LoVo (cell line): Measurements from ENCODE around the gene PAK2.
"Not testable (repeated sequence)": the region's sequence is repeated elsewhere in the genome, so short reads cannot be mapped to it uniquely, and the experiment has no call there.

Source experiments
- DNase-seq: peaks from one replicate; pipeline ENCODE4 v3.0.0-alpha.2; 2016; ENCODE audit warnings: low spot score

PAK2 gene

DNA sequence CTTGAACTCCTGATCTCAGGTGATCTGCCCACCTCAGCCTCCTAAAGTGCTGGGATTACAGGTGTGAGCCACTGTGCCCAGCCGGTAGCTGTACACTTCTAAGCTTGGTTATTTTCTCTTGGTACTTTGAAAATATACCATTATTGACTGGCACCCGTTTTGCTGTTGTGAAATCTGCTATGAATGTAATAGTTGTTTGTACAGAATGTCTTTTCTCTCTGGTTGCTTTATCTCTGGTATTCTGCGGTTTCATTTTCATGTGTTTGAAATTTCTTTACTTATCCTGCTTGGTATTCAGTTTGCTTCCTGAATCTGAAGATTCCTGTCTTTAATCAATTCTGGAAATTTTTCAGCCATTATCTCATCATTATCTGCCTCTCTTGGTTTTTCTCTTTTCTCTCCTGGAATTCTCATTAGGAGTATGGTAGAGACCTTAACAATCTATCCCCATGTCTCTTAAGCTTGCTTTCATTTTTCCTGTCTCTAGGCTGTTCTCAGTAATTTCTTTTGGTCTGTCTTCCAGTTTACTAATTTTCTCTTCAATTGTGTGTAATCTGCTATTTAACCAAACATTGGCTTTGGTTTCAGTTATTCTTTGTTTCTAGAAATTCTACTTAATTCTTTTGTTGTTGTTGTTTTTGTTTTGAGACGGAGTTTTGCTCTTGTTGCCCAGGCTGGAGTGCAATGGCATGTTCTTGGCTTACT, 2.8 kb upstream of the PAK2 start:
- DNase-seq = no peak

DNA sequence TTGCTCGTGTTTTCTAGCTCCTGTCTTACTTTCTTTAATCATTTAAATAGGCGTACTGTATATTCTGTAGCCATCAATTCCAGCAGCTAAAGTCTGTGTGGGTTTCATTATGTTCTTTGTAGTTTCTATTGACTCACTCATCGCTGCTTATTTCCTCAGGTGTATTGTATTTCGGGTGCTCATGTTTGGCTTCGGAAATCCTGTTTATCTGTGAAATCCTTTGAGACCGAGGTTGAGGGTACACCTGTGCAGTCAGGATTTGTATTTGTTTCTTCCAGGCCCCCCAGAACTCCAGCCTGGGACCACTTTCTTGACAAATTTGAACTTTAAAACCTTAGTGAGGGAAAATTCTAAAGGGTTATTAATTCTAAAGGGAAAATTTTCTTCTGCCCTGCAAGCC, 2.0 kb upstream of the PAK2 start:
- no peak for DNase-seq

DNA sequence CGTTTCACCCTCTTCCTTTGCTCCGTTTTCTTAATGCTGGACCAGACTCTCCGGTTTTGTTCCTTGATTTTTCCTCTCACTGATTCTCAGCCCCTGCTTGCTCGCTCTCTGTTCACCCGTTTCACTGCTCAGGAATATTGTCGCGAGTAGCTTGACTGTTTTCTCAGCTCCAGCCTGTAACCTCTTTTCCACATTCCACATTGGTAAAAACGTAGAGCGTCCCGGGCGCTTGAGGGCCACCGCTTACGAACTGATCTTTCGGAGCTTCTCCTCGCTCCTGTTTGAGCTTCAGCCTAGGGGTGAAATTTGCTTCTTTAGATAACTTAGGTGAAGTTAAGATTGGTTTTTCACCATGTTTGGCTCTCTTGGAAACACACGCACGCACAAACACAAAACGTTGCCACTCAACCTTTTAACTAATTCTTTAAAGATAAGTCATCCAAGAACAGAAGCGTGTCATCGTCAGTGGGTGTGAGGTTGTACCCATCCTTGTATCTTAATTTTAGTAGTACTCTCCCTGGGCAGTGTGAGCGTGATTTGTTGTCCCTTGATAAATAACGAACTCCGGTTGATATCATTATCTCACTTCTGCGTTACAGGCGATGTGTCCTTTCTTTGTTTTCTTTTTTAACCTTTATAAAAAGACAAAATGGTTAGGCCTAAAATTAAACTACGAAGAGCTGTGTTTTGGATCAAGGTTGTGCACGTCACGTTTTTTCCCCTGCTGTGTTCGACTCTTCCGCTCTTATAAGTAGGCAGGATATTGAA, 1.0 kb downstream of the PAK2 start:
- peak; percentile 24 for DNase-seq

DNA sequence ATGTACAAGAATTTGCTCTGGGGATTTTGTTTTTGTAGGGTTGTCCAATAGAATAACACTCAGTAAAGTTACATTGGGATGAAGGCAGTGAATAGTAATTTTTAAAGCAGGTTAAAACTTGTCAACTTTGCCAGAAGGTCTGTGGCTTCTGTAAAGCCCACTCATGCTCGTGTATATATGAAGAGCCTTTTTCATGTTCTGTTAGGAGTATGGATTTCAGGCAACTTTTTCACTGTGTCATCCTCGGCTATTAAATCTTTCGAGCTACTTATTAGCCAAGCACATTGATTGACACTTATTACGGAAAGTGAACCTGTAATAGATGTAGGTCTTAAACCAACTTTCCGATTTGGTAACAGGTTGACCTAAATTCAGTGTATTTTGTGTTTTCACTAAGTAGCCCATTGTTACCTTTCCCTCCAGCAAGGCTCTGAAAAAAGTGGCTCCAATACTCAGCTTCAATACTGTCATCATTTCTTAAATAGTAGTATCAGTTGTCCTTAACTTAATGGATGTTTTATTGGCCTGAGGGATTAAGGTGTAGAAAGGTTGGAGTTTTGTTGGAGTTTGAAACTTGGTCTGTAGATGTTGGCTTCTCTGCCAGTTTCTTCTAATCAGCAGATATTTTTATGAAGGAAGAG, 1.7 kb downstream of the PAK2 start:
- DNase-seq = no peak

DNA sequence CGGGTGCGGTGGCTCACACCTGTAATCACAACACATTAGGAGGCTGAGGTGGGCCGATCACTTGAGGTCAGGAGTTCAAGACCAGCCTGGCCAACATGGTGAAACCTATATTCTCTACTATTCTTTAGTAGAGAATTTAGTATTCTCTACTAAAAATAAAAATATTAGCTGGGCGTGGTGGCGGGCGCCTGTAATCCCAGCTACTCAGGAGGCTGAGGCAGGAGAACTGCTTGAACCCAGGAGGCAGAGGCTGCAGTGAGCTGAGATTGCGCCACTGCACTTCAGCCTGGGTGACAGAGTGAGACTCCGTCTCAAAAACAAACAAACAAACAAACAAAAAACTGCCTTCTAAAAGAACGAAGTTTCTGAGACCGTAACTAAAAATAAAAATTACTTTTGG, 3.9 kb downstream of the PAK2 start:
- not testable (repeated sequence) for DNase-seq

DNA sequence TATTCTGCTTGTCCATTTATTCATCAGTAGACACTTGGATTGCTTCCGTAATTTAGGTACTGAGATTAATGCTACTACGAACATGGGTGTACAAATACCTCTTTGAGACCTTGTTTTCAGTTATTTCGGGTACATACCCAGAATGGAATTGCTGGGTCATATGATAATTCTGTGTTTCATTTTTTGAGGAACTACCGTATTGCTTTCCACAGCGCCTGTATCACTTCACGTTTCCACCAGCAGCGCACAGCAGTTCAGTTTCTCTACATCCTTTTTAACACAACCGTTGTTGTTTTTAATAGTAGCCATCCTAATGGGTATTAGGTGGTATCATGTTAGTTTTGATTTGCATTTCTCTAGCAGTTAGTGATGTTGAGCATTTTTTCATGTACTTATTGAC, 9.5 kb downstream of the PAK2 start:
- DNase-seq = no peak

DNA sequence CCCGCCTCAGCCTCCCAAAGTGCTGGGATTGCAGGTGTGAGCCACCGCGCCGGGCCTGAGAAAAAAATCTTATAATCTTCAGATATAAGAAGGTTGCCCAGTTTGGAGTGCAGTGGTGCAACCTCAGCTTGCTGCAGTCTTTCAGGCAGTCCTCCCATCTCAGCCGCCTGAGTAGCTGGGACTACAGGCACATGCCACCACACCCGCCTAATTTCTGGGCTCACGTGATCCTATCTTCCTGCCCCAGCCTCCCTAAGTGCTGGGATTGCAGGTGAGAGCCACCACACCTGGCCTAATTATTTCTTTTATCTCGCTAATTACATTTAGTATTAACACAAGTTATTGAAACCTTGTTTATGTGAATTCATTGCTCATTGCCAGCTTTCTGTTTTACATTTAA, 13.5 kb downstream of the PAK2 start:
- no peak for DNase-seq

DNA sequence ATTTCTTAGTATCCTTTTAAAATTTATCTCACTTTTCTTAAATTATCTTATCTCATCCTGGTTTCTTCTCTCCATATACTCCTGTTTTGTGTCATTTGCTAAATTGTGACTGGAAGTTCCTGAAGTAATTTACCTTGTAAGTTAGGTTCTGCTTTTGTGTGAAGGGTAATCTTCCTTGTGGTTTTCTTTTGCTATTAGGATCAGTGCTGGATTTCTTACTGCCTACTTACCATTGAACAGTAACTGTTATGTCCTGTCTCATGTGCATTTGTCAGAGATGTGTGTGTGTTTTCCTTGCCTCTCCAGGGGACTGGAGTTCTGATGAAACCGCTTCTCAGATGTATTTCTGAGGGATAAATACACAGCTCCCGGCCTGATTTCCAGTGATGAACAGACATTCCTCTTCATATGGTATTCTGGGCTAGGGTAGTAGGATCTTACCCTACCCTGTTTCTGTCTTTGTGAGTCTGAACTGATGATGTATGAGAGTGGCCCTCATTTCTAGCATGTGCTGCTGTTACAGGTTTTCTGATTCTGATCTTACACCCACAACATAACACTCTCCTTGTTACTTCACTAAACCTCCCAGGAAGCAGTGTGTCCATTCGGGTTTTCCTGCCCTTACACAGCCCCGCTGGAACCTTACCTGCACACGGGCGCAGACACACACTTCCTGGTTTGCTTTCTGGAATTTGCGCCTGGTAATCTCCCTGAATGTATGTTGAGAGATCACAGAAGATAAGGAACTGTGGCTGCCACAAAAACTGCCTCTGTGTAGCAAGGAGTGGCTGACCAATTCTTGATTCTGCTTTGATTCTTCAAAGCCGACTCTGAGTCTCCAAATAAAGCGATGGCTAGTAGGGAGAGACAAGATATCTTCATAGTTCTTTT, 14.7 kb downstream of the PAK2 start:
- no peak for DNase-seq

DNA sequence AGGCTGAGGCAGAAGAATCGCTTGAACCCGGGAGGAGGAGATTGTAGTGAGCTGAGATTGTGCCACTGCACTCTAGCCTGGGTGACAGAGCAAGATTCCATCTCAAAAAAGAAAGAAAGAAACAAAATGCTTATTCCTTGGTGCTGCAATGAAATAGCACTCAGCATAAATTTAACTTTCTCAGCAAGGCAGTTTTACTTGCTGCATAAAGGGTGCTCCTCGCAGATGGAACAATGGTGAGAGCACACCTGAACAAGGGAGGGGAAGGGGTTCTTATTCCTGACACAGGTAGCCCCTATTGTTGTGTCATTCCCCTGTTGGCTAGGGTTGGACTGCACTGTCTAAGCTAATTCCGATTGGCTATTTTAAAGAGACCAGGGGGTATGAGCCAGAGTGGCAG, 17.1 kb downstream of the PAK2 start:
- no peak for DNase-seq

DNA sequence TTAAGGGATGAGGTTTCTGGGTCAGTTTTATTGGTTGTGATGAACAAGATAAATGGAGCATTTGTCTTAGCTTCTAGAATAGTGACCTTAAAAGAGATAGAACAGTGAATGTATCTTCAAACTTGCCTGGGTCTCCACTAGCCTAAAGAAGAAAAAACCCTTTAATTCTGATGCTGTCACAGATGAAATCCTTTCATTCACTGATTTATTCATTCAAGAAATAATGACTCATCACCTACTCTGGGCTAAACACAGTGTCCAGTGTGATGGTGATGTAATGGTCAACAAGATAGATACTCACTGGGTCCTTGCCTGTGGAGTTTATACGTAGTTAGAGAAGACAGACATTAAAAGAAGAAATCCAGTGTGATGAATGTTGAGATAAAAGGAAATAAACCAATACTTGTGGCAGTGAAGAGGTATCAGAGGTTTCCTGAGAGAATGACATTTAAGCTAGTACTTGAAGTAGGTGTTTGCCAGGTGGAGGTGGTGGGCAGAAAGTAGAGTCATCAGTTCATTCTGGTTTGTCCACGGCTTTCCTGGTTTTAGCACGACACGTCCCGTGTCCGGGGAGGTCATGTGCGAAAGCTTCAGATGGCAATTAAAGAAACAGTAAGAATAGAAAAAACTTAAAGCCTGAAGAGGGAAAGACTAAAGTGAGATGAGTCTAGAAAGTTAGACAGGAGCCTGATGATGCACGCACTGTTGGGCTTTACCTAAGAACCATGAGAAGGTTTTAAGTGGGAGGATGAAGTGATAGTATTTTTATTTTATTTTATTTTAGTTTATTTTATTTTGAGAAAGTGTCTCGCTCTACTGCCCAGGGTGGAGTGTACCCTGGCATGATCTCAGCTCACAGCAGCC, 18.5 kb downstream of the PAK2 start:
- DNase-seq = no peak

DNA sequence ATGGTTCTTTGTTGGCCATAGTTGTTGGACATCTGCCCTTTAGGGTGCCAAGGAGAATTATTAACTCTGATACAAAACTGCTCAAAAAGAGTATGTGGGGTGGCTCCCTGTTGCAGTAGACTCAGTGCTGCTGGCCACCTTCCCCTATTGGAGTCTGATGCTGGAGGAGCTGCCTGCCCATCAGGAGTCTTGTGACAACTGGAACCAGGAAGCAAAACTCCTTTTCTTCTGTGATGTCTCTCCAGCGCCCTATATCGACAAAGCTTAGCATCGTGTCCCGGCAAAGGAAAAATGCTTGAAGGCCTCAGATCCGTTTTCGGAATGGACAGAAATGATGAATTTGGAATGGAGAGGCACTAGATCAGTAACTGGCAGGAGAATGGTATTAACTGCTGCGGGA, 23.5 kb downstream of the PAK2 start:
- no peak for DNase-seq

DNA sequence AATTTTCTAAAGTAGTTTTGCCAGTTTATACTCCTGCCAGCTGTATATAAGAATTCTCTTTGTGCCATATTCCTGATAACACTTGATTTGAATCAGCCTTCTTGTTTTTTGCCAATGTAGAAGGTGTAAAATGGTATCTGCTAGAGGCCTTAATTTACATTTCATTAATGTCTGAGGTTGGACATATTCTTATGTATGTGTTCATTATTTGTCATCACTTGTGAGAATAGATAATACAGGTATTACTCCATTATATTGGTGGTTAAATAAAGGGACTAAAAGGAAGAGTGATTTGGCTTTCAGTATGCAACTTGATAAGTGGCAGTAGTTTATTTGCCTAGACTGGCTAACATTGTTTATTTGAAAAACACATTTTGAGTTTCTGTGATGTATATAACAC, 25.8 kb downstream of the PAK2 start:
- no peak for DNase-seq

DNA sequence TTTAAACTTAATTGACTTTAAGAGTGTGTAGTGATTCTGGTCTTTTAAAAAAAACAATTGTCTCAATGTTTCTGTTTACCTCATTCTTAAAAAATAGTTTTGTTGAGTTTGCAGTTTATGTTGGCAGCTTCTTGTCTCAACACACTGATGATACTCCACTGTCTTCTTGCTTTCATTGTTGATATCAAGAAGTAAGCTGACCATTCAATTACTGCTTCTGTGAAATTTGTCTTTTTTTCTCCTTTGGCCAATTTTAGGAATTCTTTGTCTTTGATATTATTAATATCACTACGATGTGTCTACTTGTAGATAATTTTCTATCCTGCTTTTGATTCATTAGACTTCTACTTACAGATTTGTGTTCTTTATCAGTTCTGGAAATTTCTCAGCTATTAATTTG, 31.4 kb downstream of the PAK2 start:
- DNase-seq = no peak

DNA sequence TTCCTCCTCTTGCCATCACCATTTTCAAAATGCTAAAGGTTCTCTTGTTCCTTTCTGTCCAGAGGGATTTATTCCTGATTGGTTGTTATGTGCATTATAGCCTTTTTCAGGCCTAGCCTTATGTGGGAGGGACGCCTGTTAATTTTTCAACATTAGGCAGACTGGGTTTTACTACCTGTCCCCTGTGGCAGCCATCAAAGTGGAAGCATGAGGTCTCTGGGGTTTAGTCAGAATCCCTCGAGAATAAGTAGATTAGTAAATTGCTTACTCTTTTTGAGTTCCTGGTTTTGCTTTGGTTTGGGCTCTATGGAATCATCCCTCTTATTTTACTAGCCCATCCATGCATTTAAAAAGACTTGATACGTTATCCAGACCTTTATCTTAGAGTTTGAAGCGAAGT, 32.4 kb downstream of the PAK2 start:
- no peak for DNase-seq

DNA sequence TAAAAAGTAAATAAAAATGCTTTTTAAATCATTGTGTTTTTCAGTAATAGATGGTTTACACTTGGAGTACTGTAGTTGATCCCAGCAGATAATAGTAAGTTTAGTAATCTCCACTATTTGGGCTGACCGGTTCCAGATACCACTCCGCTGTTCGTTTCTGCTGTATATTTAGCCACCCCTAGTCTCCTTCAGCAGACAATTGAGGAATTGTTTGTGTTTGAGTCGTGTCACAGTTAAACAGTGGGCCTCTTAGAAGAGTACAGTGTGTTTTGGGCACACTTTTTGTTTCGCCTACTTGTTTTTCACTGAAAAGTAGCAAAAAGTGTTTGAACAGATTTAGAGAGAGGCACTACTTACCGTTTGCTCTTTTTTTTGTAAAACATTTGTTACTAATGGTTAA, 33.2 kb downstream of the PAK2 start:
- no peak for DNase-seq

DNA sequence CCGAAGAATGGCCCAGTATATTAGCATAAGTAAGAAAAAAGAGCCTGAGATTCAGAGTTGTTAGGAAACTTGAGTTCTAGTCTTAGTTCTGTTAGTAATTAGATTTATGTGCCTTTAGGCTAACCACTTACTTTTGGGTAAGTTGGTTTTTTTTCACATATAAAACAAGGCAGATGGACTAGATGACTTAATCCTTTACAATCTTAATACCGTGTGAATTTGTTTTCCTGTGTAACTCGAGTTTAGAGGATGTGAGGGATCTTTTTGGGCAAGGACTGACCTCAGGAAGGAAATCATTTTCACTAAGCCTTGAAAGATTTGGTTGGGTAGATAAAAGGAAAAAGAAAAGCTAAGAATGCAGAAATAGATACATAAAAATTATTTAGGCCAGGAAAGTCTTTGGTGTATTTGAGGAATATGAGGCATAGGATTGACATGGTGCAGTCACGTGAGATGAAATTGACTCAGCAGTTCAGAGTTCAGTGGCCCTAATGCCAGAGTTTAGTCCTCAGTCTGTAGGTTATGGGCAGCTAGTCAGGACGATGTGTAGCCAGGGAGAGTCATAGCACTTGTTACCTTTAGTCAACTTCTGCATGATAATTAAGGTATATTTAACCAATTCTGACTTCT, 34.6 kb downstream of the PAK2 start:
- DNase-seq = no peak

DNA sequence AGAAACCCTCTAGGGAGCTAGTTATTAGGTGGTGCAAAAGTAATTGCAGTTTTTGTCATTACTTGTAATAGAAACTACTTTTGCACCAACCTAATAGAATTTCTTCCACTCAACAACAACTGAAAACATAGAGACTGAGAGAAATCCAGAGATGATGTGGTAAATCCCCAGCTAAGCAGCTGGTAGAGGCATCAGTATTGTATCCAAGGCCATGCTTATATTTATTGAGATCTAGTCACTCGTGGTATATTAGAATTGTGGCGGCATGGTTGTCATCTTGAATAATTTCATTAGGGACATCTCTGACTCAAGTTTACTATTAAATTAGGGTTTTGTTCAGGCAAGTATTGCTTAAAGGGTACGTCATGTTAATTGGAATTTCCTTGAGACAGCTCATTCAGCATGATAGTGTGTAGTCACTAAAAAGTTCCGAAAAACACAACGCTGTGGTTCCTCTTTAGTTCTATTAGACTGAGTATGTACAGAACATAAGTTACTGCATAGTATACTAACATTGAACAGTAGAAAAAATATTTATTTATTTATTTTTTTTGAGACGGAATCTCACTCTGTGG, 35.3 kb downstream of the PAK2 start:
- DNase-seq = no peak

DNA sequence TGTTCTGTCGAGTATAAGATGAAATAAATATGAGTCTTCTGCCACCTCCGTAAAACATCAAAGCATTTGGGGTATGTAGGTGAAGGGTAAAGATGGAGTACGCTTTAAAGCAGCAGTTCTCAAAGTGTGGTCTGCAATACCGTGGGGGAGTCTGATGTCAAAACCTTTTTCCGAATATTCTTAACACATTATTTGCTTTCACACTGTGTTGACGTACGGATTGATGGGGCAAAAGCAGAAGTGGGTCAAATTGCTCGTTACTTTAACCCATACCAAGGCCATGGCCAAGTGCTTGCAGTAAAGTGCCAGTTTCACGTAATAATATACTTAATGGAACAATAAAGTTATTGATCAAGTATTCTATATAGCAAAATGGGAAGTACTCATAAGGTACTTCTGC, 36.3 kb downstream of the PAK2 start:
- DNase-seq = no peak

DNA sequence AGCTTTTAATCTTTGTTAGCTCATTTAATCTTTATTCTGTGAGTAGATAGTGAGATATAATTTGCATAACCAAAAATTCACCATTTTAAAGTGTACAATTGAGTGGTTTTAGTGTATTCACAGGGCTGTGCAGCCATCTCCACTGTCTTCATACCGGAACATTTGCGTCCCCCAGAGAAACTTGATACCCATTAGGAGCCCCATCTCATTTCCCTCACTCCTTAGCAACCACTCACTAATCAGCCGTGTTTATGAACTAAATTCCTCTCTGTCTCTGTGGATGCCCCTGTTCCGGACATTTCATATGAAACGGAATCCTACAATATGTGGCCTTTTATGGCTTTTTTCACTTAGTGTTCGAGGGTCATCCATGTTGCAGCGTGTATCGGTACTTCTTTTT, 38.2 kb downstream of the PAK2 start:
- DNase-seq = no peak

DNA sequence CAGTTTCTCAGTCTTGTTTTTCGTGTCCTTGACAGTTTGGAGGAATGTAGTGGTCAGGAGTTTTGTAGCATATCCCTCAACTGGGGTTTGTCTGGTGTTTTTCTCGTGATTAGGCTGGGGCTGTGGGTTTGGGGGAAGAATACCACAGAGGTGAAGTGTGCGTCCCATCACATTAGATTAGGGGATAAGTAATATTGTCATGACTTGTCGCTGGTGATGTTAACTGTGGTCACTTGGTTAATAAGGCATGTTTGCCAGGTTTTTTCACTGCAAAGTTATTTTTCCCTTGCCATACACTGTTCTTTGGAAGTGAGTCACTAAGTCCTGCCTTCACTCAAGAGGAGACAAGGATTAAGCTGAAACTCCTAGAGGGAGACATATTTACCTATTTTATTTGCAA, 39.1 kb downstream of the PAK2 start:
- no peak for DNase-seq

DNA sequence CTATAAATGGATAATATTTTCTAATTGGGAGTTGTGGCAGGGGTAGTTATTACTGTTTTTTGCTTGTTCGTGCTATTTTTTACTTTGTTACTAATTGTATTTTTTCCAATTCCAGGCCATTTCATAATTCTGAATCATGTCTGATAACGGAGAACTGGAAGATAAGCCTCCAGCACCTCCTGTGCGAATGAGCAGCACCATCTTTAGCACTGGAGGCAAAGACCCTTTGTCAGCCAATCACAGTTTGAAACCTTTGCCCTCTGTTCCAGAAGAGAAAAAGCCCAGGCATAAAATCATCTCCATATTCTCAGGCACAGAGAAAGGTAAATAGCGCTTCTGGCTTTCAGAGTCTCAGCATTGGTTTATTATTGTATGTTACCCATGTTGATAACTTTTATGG, 42.9 kb downstream of the PAK2 start:
- DNase-seq = no peak
